NCI-H187 (cell line): ENCODE results near the gene IGHMBP2.
"Not testable (repeated sequence)": the region's sequence is repeated elsewhere in the genome, so short reads cannot be mapped to it uniquely, and the experiment has no call there.

Experiments
- DNase-seq, 2 experiments: peaks; one replicate each; lab custom pipeline; 2025; lab: John Stamatoyannopoulos, UW

IGHMBP2 gene

DNA sequence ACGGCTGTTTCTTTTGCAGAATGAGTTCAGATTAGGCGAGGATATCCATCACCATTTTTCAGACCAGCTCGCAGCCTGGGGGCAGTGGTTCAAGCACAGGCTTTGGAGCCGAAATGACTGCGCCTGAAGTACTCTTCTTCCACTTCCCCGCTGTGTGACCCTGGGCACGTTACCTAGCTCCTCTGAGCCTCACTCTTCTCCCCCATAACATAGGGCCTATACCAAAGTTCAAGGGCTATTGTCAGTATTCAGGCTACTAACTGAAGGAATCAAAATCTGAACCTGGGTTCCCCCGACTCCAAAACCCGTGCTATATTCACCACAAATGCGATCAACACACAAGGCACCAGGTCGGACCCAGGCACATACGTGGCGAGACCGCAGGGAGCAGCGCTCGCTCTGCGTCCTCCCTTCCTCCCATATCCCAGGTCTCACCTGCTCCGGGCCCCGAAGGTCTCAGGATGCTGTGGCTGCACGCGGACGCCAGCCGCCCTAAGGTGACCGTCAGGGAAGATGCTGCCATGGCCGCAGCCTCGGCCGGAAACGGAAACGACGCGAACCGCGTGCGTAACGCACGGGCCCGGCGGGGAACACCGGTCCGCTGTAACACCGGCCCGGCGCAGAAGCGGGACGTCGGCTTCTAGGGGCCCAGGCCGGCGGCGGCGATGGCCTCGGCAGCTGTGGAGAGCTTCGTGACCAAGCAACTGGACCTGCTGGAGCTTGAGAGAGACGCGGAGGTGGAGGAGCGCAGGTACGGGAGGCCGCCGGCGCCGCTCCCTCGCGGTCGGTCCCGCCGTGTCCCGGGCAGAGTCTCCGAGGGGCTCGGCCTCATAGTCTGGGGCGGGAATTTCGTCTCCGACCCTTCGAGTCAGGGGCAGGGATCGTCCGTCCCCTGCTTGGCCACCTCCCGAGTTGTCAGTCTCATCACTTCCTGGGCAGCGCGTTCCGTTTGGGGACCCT is at the start of gene IGHMBP2, which contains the start of gene MRPL21:
TSS of gene IGHMBP2 (plus strand) at position 604 of the 960 bp plus-strand sequence. CDS start at position 666, 62 bp downstream.
TSS of gene MRPL21 (minus strand) at position 545 of the 960 bp plus-strand sequence. CDS start at position 523, 22 bp downstream.
- DNase-seq: peak; percentile 52 to 58

GRCh38 chr11:68854273-68854958 is 49.3 kb upstream of the IGHMBP2 start:
- DNase-seq: no peak

GRCh38 chr11:68855205-68855981 is 48.3 kb upstream of the IGHMBP2 start:
- no peak for DNase-seq

GRCh38 chr11:68856425-68857030 is 47.2 kb upstream of the IGHMBP2 start:
- DNase-seq: not testable (repeated sequence)

DNA sequence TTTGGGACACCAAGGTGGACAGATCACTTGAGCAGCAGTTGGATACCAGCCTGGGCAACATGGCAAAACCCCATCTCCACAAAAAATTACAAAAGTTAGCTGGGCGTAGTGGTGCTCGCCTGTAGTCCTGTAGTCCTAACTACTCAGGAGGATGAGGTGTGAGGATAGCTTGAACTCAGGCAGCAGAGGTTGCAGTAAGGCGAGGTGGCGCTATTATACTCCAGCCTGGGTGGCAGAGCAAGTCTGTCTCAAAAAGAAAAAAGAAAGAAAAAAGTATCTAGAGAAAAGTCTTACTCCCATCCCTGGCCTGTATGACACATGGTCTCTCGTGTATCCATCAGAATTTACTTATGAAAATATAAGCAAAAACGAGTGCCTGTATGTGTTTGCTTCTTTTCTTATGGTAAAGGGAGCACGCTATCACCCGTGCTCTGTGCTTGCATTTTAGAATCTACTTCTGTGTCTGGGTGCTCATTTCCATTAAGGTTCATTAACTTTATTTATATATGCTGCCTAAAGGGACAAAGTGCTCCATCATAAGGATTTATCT is 46.6 kb upstream of the IGHMBP2 start:
- no peak for DNase-seq

- DNase-seq: no peak
Observed at GRCh38 chr11:68859123-68859522, 44.6 kb upstream of the IGHMBP2 start.

DNA sequence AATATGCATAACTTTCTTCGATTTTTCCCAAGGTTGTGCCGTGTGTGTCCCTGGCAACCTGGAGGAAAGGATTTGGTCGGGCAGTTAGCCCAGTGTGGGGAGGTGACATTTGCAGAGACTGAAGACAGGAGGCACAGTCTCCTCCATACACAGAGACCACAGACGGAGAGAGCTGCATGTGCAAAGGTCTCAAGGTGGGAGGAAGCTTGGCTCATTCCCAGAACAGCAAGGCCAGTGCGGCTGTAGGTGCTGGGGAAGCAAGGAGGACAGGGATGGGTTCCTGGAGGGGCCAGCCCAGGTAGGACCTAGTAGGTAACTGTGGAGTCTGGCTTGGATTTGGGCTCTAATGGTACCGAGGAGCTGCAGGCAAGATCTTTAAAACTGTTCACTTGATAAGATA is 41.3 kb upstream of the IGHMBP2 start:
- no peak for DNase-seq

- no peak for DNase-seq
Observed at GRCh38 chr11:68863553-68864265, 40.0 kb upstream of the IGHMBP2 start.

DNA sequence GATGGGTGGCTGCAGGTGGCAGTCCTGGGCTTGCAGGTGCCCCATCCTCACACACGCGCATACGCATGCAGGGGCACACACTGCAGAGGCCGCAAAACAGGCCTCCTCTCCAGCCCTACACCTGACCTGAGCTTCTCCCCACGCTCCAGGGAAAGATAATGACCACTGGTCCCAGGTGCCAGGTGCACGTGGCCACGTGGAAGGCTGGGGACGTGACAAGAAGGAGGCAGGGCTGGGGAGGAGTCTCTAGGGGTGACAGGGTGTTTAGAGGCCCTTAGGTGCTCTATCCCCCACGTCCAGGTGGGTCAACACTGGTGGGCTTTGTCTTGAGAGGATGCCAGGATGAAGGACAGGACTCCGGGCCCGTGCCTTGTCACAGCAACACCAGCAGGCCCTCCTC is 38.5 kb upstream of the IGHMBP2 start:
- DNase-seq: no peak

- DNase-seq: no peak
Observed at GRCh38 chr11:68867066-68867465, 36.6 kb upstream of the IGHMBP2 start.

GRCh38 chr11:68868221-68868835 is 35.4 kb upstream of the IGHMBP2 start:
- no peak for DNase-seq

DNA sequence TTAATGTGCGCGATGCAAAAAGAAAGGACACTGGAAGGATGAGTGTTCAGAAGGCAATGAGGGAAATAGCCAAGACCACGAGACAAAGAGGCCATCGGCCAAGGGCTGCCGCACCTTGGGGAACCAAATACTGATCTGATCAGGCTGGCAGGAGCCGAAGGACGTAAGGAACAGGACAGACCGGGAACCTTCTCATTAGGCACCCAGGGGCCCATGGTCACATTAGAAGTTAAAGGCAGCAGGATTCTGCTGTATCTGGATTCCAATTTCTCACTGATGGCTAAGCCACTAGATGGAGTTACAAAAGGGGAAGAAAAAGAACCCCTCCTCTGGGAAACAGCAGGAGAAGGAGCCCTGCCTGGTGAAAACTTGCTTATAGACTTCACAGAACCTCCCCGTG is 33.2 kb upstream of the IGHMBP2 start:
- no peak for DNase-seq

GRCh38 chr11:68872216-68873003 is 31.3 kb upstream of the IGHMBP2 start:
- DNase-seq: no peak

DNA sequence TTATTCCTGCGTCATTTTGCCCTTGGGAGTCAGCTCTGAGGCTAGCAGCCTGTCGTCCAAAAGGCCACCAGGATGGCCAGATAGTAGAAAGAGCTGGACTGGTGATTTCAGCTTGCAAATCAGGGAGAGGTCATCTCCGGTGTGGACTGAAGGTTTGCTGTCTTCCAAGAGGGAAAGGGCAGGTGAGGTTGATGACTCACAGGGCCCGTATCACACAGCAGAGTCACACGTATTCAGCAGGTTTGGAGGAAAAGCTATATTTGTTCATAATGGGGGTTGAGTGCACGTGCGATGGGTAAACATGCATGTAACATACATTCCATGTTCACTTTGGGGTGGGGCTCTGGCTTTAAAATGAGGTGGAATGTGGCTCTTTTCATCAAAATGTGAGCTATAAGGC is 25.7 kb upstream of the IGHMBP2 start:
- no peak for DNase-seq

DNA sequence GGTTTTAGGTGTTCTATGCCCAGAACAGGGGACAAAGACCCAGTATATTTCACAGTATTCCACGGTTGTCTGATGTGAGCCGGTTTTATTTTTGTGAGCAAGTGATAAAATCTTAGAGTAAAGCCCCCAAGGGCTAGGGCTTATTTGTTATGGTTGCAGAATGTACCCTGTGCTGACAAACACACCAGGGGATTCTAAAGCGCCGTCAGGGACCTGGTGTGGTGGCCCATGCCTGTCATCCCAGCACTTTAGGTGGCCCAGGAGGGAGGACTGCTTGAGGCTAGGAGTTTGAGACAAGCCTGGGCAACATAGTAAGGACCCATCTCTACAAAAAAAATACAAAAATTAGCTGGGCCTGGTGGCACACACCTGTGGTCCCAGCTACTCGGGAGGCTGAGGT is 22.8 kb upstream of the IGHMBP2 start:
- DNase-seq: no peak

DNA sequence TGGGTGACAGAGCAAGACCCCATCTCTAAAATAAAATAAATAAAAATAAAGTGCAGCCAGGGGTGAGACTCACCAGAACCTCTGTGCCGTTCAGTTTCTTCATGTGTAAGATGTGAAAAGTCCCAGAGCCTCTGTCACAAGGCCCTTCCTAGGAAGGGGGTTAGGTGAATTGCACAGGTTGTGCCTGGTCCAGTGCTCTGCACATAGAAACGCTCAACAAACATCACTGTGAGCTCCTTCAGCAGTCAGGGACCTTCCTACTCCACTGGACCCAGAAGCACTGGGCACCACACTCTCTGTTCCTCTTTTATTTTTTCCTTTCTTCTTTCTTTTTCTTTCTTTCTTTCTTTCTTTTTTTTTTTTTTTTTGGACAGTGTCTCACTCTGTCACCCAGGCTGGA is 22.4 kb upstream of the IGHMBP2 start:
- DNase-seq: no peak

DNA sequence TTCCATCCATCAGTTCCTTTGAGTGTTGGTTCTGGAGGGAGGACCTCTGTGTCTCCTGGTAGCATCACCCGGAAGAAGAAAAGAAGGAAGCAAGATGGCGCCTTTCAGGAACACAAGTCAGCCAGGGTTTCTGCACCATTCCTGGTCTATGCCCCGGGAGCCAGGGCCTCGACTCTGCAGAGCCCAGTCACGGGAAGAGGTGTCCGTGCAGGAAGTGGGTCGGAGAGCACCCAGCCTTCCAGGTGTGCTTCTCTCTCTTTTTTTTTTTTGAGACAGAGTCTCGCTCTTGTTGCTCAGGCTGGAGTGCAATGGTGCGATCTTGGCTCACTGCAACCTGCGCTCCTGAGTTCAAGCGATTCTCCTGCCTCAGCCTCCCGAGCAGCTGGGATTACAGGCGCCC is 21.3 kb upstream of the IGHMBP2 start:
- no peak for DNase-seq

DNA sequence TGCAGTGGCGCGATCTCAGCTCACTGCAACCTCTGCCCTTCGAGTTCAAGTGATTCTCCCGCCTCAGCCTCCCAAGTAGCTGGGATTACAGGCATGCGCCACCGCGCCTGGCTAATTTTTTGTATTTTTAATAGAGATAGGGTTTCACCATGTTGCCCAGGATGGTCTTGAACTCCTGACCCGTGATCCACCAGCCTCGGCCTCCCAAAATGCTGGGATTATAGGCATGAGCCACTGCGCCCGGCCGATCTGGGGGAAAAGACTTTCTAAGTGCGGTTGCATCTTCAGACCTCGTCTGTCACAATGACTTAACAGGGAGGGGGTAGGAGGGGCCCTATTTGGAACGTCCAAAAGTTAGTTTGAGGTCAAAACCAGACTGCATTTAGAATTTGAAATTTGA is 18.9 kb upstream of the IGHMBP2 start:
- DNase-seq: not testable (repeated sequence)

DNA sequence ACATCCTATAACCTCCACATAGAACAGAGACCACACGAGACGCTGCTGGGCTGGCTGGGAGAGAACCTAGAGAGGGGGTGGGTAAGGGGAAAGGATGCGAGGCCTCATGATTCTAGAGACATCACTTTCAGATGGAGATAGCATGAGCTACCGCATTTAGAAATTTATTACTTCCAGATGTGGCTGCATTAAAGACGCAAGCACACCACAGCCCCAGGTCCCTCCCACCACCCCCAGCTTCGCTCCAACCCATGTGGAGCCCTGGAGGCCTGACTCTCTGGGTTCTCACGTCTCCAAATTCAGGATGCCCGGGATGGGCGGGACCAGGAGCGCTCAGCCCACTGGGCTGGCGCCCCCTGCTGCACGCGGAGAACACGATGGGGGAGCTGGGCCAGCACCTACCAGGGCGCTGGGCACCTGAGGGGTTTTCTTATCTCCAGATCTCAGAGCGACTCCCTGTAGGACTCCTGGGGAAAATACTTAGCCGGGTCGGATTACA is 13.7 kb upstream of the IGHMBP2 start:
- DNase-seq: no peak
